Erythroblast (primary cell): ENCODE results near the gene MAP7D3.

Experiments used
- GATA1 ChIP-seq: IDR thresholded peaks from 2 replicates; pipeline ENCODE4 v1.6.1; 2011; ENCODE audit warnings: low read depth, mild to moderate bottlenecking, control low read depth, low read length, moderate library complexity
- POLR2A ChIP-seq: IDR thresholded peaks from 2 replicates; pipeline ENCODE4 v1.6.1; 2011; ENCODE audit warnings: mild to moderate bottlenecking, low read length

- TF ChIP-seq GATA1: no peak
- no peak for TF ChIP-seq POLR2A
Measured at GRCh38 chrX:136189222-136189621, 62.0 kb downstream of the MAP7D3 start.
